Raji (cell line): Measurements from ENCODE around the gene TMEM123.

ENCODE experiments used
- POLR2A ChIP-seq: IDR thresholded peaks from 2 replicates; pipeline ENCODE4 v1.6.1; 2011; ENCODE audit warnings: low read depth, low read length, control low read depth; ENCODE audit not compliant: insufficient read depth

TMEM123 gene

GRCh38 chr11:102452461-102453301, at the start of gene TMEM123:
Gene TMEM123 (minus strand): TSS chr11:102452765. CDS start chr11:102452623, 142 bp downstream.
- peak; percentile 80 for TF ChIP-seq POLR2A

- no peak for TF ChIP-seq POLR2A
These were observed 48.3 kb upstream of the TMEM123 start for GRCh38 chr11:102500829-102501228.

GRCh38 chr11:102499931-102500330, 47.4 kb upstream of the TMEM123 start:
- TF ChIP-seq POLR2A = no peak

- no peak for TF ChIP-seq POLR2A
These were observed 46.6 kb upstream of the TMEM123 start for GRCh38 chr11:102499151-102499550.

- no peak for TF ChIP-seq POLR2A
These were observed 44.5 kb upstream of the TMEM123 start for GRCh38 chr11:102497061-102497460.

GRCh38 chr11:102495161-102496042, 42.8 kb upstream of the TMEM123 start:
- no peak for TF ChIP-seq POLR2A

GRCh38 chr11:102494216-102494615, 41.7 kb upstream of the TMEM123 start:
- no peak for TF ChIP-seq POLR2A

GRCh38 chr11:102493524-102493923, 41.0 kb upstream of the TMEM123 start:
- TF ChIP-seq POLR2A = no peak

GRCh38 chr11:102491969-102492368, 39.4 kb upstream of the TMEM123 start:
- no peak for TF ChIP-seq POLR2A

GRCh38 chr11:102489186-102490145, 36.9 kb upstream of the TMEM123 start:
- no peak for TF ChIP-seq POLR2A

- TF ChIP-seq POLR2A = no peak
These were observed 35.6 kb upstream of the TMEM123 start for GRCh38 chr11:102488208-102488607.

GRCh38 chr11:102487214-102487613, 34.6 kb upstream of the TMEM123 start:
- no peak for TF ChIP-seq POLR2A

GRCh38 chr11:102486584-102486983, 34.0 kb upstream of the TMEM123 start:
- no peak for TF ChIP-seq POLR2A

GRCh38 chr11:102485095-102485722, 32.6 kb upstream of the TMEM123 start:
- TF ChIP-seq POLR2A = no peak
